ENCODE data around the gene LIMS2.

The LIMS2 gene

DNA sequence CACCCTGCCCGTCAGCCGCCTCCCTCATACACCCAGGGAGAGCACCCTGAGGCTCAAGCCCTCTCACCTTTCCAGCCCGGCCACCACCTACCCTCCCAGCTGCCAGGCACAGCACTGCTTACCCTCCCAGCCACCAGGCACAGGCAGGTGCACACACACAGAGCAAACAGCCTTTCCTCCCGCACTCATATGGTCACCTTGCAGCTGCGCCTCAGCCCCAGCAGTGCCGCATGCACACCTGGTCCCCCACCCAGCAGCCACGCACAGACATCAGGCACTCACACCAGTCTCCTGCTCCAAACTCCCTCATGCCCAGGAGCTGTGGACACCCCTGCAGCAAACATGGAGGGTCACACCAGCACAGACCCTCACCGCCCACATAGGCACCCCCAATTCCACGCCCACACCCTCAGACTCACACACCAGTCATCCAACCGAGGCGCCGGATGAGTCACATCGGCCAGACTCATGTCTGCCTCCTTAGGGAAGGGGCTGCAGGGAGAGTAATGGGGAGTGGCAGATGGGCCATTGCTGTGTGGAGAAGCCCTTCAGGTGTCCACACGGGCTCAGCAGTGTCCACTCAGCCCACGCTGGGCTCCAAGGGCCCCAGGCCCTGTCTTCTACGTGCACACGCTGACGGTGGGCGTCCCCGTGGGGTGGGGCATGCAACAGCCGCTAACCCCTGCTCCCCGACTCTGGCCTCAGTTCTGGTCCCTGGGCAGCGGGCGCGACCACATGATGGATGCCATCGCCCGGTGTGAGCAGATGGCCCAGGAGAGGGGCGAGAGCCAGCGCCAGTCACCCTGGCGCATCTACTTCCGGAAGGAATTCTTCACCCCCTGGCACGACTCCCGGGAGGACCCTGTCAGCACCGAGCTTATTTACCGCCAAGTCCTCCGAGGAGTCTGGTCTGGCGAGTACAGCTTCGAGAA is 51.7 kb downstream of the LIMS2 start:
- in situ Hi-C loops (cut with MboI; ENCODE audit: low sequenced_read_pairs) = no loop called here

DNA sequence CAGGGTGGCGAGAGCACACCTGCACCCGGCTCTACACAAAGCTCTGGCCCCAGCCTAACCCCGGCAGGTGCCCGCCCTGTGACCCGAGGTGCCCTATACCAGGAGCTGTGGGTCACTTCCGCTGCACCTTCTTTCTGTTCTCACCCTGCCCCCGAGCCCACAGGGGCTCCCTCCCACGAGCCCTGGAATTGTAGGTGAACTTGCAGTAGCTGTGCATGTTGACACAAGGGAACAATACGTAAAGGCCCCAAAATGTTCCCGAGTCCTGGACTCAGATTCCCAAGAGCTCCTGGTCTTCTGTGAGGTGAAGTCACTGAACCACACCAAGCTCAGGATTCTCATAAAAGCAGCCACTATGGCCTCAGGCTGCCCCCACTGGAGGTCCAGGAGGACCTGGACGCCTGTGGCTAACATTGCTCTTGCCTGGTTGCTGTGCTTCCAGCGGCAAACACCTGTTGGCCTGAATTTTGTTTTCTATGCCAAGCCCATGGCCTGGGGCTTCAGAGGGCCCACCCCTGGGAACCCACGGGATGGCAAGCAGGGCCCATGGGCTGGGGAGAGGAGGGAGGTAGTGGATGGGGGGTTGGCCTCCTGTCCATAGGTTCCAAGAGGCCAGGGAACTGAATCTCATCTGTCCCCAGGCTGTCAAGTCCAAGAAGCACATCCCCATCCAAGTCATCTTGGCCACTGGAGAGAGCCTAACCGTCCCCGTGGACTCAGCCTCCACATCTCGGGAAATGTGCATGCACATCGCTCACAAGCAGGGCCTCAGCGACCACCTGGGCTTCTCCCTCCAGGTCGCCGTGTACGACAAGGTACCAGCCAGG is 52.6 kb downstream of the LIMS2 start:
- in situ Hi-C loops (cut with MboI; ENCODE audit: low sequenced_read_pairs) = no loop called here

DNA sequence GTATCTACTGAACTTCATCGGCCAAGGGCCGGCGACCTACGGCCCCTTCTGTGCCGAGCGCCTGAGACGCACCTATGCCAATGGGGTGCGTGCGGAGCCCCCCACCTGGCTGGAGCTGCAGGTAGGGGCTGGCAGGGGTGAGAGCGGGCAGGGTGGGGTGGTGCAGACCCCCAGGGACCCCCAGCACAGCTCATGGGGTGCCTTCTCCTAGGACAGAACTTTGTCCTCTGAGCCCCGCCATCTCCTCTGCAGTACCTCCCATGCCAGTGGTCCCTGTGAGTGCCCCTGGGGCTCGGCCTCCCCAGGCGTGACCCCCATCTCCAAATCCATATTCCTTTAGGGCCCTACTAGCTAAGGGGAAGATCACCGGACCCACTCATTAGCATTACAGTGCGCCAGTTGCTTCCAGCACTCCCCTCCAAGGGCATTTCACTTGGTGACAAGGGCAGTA is 53.3 kb downstream of the LIMS2 start:
- in situ Hi-C loops (cut with MboI; ENCODE audit: low sequenced_read_pairs) = no loop called here

DNA sequence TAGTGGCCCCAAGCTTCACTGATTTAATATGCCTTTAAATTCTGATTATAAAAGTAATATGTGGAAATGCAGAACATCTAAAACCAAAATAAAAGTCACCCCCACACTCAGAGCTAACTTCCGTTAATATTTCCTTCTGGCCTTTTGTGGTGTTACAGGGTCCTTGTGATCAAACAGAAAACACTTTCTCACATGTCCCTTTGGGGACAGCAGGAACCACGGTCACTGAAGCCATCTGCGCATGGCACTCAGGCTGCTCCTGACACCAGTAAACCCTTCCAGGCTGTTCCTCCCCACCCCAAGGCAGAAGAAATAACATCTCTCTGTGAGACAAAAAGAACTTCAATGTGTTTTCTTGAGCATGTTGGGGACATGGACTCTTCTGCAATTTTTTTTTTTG is 54.5 kb downstream of the LIMS2 start:
- in situ Hi-C loops (cut with MboI; ENCODE audit: low sequenced_read_pairs) = no loop called here

DNA sequence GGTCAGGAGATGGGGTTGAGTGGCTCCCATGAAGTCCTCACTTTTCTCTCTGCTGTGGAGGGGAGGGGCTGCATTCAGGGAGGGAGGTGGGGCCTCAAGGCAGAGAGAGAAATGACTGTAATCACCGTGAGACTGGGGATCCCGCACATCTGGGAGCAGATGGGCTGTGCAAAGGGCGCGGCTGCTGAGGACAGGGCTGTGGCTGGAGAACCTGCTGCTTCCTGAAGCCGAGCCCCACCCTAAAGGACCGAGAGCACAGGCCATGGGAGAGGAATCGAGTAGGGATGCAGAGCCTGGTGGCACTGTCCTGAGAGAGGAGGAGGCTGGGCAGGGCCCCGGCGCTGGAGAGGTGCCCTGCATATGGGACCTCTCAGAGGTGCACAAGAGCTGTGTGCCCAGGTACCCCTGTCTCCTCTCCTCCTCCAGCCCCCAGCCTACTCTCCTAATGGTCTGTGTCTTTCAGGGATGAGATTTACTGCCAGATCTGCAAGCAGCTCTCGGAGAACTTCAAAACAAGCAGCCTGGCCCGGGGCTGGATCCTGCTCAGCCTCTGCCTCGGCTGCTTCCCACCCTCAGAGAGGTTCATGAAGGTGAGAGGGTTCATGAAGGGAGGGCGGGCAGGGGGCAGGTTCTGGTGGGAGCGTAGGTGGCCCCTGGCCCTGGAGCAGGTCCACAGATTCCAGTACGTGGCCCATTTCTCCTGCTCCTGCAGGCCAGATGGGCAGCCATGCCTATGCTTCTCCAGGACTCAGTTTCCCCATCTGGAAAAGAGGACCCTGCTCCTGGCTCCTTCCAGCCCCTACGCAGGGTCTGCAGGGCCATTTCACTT is 55.2 kb downstream of the LIMS2 start:
- in situ Hi-C loops (cut with MboI; ENCODE audit: low sequenced_read_pairs) = no loop called here

DNA sequence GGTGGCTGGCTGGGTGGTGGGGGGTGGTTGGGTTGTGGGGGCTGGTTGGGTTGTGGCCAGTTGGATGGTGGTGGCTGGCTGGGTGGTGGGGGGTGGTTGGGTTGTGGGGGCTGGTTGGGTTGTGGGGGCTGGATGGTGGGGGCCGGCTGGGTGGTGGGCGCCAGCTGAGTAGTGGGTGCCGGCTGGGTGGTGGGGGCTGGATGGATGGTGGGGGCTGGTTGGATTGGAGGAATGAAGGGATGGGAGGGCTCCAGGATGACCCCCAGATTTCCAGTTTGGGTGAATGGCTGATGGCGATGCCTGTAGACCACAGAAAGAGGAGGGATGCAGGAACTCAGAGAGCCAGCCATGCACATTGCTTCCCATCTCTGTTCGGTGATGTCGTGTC is 56.1 kb downstream of the LIMS2 start:
- in situ Hi-C loops (cut with MboI; ENCODE audit: low sequenced_read_pairs) = no loop called here

DNA sequence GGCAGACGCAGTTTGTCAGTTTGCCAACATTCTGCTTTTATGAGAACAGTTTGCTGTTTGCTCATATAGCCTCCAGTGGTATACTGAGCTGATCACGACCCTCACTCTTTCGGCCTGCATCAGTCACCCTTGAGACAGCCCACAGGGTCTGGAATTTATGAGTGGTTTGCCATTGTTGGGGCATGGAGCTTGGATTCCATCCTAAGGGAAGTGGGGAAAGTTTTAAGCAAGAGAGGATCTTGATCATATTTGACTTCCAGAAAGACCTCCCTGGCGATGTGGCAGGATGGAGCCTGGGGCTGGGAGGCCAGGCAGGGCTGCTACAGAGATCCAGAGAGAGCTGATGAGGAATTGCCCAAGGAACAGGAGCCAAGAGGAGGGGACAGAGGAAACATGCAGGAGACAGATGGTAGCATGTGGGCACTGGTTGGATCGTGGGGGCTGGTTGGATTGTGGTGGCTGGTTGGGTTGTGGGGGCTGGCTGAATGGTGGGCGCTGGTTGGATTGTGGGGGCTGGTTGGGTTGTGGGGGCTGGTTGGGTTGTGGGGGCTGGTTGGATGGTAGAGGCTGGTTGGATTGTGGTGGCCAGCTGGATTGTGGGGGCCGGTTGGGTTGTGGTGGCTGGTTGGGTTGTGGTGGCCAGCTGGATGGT is 56.7 kb downstream of the LIMS2 start:
- in situ Hi-C loops (cut with MboI; ENCODE audit: low sequenced_read_pairs) = no loop called here

DNA sequence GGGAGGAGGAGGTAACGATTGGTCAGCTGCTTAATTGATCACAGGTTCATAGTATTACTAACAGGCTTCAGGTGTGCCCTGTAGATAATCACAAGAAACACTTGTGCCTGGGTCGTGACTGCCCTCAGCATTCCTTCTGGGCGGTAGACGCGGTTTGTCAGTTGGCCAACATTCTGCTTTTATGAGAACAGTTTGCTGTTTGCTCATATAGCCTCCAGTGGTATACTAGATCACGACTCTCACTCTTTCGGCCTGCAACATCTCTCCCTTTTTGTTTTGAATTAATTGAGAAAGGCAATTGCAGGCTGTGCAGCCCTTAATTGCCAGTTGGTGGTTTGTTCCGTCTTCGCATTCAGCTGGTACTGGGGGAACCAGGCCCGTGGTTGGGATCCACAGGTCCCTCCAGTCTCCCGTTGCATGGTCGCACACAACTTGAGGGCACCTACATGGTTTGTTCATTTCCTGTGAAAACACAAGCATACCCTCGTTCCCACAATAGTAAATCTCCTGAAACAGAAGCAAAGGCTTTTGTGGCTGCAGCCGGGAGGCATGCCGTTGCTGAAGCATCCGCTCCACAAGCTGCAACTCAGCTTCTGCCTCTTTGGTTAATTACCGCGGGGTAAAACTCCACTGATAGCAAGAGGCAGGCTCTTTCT is 59.7 kb downstream of the LIMS2 start:
- in situ Hi-C loops (cut with MboI; ENCODE audit: low sequenced_read_pairs) = no loop called here

DNA sequence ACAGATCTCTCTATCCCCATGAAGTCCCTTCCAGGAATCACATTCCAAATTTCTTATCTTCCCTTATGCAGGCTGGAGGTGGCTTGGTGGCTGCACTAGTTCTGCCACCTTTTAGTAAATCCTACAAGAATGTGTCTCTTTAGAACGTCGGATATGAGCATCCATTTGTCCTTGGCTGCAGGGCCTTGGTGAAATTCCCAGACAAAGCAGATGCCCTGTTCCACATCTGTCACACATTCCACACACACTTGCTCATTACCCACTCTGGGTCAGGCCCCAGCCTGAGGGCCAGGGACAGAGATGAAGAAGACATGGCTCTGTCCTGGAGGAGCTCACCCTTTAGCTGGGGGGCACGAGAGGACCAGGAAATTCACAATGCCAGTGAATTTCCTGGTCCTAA is 60.6 kb downstream of the LIMS2 start:
- in situ Hi-C loops (cut with MboI; ENCODE audit: low sequenced_read_pairs) = no loop called here

DNA sequence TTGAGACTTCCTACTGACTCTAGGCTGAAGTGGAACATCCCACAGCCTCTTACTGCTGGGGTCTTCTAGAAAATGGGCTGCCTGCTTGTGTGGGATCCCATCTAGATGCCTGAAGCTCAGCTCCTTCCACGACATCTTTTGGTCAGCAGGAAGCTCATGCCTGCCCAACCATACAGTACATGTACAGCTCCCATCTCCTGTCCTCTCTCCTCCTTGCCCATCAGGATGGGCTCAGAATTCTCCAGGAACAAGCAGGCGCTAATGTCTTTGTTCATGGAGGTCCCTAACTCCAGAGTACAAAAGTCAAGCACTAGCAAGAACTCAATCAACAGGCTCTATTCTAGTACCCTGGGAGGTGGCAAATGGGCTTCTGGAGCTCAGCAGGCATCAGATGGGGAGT is 61.1 kb downstream of the LIMS2 start:
- in situ Hi-C loops (cut with MboI; ENCODE audit: low sequenced_read_pairs) = no loop called here

DNA sequence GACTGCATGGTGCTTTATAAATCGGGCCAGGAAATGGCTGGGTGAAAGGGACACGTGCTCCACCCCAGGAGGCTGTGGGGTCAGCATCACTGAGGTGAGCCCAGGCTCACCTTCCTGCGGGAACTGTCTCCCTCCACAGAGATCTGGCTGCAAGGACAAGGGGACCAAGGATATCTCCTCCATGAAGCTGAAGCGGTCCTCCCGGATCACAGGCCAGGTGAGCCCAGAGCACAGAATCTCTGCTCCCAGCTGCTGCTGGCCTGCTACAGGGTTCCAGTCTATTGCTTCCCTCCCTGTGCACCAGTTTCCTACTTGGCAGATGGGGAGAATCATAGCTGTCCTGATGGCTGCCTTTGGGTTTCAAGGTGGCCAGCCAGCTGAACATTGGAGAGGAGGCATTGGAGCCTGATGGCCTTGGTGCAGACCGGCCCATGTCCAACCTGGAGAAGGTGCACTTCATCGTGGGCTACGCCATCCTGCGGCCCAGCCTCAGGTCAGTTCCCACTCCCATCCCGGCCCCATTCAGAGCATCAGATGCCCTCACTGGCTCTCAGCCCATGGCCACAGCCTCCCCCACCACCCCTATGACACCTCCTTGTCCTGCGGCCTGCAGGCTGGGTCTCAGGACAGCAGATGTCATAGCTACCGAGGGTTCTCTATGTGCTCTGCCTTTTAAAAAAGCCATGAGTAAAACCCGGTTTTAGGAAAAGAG is 63.1 kb downstream of the LIMS2 start:
- in situ Hi-C loops (cut with MboI; ENCODE audit: low sequenced_read_pairs) = no loop called here

DNA sequence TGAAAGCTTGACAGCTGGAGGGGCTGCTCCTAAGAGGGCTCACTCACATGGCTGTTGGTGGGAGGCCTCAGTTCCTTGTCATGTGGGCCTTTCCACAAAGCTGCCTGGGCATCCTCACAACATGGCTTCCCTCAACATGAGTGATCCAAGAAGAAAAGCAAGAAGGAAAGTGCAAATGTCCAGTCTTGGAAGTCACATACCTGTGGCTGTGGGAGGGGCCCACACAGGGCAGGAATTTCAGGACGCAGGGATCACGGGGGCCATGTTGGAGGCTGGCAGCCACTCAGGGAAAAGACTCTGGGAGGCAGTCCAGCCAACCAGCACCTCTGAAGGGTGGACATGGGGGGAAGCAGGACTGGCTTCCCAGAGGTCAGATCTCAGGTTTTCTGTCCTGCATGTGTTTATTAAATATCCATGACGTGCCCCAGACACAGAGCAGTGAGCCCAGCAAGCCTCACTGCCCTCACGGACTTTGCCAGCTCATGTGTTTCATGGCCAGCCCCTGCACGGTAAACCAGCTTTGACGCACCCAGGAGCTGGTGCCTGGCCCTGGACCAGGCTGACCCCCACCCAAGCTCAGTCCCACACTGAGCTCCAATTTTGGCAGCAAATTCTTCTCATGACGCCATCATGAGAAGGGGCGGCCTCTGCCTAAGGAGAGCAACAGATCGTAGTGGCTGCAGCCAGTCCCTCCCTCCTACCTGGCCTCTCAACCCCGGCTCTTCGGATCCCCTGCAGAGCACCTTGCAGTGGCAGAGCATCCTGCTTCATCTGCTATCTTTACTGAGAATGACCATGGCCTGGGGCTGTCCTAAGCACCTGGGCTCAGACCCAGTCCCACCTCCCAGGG is 64.0 kb downstream of the LIMS2 start:
- in situ Hi-C loops (cut with MboI; ENCODE audit: low sequenced_read_pairs) = no loop called here

DNA sequence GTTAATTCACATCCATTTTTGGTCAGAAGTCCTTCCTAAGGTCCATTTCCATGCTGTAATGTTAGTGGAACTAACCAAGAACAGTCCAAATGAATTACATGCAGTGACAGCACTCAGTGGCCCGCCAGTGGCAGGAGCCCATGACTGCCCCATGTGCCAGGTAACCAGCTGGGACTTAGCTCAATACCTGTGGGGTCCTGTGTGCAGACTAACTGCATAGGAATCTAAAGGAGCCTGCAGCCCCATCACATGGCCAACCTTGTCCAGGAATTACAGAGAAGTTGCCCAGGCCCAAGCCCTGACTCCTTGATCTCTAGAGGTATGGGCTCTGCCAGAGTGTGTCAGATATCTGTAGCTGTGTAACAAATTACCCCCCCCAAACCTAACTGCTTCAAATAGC is 64.8 kb downstream of the LIMS2 start:
- in situ Hi-C loops (cut with MboI; ENCODE audit: low sequenced_read_pairs) = no loop called here

DNA sequence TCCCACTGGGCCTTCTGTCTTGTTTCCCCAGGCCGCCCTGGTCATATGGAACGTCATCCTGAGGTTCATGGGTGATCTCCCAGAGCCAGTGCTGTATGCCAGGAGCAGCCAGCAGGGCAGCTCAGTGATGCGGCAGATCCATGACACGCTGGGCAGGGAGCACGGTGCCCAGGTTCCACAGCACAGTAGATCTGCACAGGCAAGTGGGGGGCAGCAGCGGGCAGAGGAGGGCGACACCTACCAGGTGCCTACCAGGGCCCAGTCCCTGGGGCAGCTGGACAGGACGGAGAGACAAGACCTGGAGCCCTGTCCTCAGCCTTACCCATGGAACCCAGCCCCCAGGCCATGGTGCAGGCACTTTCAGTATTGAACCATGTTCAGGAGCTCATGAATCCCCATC is 65.5 kb downstream of the LIMS2 start:
- in situ Hi-C loops (cut with MboI; ENCODE audit: low sequenced_read_pairs) = no loop called here

DNA sequence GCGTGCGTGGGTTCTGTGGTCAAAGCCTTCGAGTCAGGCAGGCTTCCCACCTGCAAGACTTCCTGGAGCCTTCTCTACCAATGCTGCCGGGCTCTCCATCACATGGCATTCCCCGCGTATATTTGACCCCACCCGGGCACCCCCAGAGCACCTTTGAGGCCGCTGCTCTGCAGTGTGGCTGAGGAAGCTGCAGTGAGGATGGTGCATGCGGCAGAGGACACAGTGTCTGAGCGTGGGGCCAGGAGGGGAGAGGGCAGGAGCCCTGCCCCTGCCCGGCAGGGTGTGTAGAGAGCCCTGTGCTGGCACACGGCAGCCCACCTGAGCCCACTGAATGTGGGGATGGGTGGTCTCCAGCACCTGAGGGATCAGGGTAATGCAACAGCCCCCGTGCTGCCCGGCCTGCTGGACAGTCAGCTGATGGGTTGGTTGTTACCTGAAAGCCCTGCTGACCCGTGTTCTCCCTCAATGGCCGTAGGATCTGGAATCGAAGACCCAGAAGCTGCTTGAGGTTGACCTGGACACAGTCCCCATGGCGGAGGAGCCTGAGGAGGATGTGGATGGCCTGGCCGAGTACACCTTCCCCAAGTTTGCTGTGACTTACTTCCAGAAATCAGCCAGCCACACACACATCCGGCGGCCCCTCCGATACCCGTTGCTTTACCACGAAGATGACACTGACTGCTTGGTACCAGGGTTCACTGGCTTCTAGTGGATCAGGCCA is 66.1 kb downstream of the LIMS2 start:
- in situ Hi-C loops (cut with MboI; ENCODE audit: low sequenced_read_pairs) = no loop called here

DNA sequence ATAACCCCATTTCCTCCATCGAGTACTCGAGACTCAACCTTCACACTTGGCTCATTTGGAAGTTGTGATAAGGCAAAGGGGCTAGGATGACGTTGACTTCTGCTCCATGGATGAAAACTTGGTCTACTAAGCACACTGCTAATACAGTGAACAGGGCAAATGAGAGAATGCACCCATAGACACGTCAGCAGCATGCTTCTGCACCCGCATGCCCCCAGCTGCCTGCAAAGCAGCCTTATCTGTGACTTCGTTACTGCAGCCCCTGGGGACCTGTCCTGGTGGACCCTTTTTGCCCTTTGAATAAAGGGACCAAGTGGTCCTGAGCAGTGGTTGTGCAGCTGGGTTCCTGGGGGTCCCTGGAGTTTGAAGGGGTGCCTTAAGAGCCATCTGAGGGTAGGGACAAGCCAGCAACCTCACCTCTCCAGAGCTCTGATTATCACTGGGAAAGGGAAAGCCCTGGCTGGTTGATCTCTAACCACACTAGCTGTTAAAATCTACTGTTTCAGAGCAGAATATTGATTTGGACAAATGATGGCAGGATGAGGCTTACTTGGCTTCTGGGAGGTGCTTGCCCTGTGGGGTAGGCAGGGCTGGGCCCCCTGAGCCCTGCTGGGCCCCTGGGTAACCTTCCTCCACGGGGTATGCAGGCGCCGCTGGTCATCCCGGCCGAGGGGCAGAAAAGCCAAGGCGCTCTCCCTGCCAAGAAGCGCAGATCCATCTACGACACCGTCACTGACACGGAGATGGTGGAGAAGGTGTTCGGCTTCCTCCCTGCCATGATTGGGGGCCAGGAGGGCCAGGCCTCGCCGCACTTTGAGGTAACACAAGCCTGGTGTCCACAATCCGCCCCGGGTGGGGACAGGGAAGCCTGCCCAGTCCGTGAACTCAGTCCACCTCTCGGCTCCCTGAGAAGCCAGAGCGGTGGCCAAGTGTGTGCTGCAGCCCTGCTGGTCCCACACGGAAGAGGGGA is 67.0 kb downstream of the LIMS2 start:
- in situ Hi-C loops (cut with MboI; ENCODE audit: low sequenced_read_pairs) = no loop called here

DNA sequence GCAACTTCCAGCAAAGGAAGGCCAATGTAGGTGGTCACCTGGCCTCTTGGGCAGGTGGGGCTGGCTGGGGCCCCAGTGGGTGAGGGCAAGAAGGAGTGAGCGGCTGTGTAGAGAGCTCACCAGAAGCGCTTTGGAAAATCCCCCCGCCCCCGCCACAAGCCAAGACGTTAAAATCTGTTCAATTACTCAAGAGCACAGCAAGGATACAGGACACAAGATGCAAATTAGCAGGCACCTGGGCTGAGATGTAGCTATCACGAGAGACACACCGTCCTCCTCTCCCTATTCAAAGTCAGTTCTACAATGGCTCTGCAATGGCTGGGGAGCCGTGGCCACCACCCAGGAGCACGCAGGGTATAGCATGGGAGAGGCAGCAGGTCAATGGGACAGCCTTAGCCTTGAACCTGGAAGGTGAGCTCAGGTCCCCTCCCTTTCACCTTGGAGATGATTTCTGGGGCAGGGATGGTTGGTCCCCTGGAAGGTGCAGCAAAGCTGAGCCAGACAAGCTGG is 67.9 kb downstream of the LIMS2 start:
- in situ Hi-C loops (cut with MboI; ENCODE audit: low sequenced_read_pairs) = no loop called here
